DMS79 (cell line): ENCODE data around the gene STK32C.

ENCODE experiments used
- DNase-seq: peaks from one replicate; lab custom pipeline; 2025; lab: John Stamatoyannopoulos, UW

STK32C gene

DNA sequence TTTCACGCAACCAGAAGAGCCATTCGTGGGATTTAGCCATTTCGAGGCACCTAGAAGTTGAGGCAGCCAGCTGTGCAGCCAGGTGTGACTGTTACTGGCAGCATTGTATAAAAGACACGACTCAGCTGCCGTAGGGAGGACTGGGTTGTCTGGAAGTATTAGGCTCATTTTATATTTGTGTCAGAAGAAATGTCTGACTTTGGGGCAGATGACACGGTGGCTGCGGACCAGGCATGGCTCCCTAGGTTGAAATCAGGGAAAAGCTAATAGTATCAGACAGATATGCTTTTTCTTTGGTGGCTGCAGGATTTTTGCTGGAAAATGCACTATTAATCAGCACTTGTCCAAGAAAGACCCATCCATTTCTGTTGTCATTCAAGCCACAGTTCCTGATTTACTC, 125.2 kb downstream of the STK32C start:
- no peak for DNase-seq

DNA sequence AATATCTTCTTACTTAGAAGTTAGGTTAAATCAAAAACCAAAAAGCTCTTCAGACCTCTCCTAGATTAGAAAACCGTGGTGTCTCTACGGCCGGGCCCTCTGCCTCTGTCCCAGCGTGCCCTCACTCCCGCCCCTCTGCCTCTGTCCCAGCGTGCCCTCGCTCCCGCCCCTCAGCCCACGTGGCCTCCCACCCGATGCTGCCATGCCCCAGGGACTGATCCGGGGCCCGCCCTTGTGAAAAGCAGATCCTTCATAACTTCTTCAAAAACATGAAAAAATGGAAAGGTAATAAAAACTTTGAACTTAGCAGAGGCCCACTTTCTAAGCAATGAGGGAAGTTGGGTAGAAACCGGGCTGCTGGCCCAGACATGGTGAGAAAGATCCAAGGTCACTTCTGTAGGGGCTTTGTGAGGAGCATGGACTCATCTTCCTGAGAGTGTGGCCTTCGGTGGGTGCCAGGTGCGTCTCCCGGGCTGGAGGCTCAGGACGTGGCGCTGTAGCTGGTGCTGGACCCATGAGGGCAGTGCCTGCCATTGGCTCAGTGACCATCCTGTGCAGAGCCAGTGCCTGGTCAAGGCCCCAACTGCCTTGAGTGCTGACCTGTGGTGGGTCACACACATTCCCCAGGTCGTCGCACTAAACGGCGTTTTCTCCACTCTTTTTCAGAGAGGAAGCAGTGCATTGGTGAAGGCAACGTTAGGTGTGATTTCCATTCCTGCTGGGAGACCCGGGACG, 125.9 kb downstream of the STK32C start:
- no peak for DNase-seq

DNA sequence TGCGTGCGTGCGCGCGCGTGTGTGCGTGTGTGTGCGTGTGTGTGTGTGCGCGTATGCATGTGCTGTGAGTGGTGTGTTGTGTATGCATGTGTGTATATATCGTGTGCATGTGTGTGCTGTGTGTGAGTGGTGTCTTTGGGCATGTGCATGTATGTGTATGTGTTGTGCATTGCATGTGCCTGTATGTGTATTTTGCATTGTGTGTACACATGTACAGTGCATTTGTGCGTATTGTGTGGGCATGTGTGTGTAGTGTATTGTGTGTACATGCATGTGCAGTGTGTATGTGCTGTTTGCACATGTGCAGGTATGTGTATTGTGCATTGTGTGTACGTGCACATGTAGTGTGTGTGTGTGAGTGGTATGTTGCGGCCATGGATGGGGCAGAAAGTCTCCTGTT, 127.0 kb downstream of the STK32C start:
- no peak for DNase-seq

DNA sequence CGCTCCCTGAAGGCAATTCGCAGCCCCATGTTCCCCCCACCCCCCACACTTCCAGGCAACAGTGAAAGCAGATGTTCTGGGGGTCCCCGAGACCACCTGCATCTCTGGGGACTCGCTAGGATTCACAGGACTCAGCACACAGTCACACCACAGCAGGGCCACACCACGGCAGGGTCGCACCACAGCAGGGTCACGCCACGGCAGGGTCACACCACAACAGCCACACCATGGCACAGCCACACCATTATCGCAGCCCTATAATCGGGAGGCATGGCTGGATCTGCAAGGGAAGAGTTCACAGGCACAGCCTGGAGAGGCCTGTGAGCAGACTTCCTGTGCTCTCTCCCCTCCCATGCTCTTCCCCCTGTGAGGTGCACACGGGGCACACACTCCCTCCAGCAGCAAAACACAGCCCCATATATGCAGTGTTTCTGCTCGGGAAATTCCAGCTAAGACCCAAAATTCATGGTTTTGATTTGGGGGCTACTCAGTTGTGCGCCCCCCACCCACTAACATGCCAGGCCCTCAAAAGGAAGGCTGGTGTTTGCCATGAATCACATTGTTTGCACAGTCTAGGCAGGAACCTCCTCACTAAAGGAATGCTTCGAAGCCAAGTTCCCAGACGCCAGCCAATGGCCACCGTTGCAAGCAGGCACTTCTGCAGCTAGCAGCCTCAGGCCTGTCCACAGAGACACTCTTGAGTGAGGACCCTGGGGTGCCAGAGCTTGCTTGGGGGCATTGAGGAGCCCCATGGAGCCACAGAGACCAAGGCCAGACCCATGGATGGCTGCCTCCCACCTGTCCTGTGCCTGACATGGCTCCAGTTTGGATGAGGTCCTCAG, 128.0 kb downstream of the STK32C start:
- DNase-seq: no peak

DNA sequence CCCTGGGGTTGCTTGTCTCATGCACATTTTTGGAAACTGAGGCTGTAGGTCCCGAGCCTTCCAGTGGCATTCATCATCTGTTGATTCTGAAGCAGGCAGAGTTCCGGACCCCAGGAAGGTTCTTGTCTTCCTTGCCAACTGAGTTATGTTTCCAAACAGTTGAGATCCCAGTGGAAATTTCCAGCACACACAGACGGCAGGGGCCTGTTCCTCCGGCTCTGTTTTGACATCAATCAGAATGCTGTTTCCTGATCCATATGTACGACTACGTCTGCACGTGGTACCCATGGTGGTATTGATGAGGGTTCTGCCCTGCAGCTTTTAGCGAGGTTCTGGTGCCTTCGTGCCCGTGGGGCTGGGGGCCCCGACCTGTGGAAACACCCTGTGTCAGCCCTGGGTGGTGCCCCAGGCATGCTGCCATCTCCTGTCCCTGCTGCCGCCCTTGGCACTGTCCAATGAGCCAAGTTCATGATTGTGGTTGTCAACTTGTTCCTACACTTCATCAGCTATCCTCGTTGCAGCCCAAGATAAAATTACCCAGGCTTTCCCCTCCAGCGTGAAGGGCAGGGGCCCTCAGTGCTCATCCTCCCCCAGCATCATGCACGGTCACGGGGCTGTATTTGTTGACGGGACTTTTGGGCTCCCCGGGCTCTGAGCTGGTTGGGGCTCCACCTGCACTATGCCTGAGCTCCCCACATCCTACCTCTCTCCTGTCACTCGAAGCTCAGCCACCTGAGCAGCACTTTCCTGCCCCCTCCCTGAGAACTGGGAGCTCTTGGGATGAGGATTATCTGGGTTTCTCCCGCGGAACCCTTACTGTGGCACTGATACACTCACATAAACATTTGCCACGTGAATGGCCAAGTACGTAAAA, 128.8 kb downstream of the STK32C start:
- no peak for DNase-seq

DNA sequence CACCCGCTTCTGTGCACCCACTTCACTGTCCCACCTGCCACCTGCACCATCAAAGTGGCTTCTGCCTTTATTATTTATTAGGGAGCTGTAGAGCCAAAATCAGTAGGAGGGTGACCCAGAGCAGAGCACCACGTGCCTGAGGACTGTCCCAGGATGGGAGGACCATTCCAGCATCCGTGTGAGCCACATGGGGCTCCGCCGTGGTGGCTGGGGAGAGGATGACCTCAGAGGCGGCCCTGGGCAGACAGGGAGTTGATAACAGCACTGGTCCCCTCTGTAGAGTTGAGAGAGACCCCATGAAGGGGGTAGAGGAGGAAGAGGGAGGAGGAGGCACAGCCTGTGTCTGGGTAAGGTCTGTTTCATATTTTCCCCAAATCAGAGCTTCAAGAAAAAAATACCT, 129.7 kb downstream of the STK32C start:
- DNase-seq: no peak

DNA sequence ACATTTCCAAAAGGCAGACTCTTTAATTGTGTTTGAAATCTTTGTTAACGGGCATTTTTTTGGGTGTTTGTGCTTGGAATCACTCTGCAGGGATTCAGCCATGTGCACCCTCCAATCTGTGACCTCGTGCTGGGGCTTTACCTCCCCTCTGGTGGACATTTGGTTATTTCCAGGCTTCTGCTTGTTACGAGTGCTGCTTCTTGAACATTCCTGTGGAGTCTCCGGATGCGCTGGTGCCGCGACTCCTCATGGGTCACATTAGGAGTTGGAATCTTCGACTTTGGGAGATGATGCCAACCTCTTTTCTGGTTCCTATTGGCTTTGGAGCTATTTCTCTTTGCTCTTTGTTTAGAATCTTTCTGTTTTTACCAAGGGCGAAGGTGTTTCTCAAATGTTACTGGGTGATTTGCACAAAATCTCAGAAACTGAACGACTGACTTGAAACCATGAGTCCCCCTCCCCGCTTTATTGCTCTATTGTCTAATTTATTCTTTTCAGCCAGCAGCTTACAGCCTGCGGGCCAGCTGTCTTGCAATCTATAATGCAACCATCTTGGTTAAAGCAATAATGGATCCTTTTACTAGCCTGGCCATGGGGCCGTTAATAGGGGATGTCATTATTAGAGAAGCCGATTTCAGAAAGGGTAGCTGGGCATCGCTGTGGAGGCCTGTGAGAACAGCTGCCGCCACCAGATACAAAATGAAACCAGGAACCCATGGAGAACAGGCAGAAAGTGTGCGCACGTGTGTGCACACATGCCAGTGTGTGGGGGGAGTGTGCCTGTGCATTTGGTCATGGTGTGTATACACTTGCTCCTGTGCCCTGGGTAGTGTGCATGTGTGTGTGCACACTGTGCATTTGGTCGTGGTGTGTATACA, 130.9 kb downstream of the STK32C start:
- DNase-seq: no peak

DNA sequence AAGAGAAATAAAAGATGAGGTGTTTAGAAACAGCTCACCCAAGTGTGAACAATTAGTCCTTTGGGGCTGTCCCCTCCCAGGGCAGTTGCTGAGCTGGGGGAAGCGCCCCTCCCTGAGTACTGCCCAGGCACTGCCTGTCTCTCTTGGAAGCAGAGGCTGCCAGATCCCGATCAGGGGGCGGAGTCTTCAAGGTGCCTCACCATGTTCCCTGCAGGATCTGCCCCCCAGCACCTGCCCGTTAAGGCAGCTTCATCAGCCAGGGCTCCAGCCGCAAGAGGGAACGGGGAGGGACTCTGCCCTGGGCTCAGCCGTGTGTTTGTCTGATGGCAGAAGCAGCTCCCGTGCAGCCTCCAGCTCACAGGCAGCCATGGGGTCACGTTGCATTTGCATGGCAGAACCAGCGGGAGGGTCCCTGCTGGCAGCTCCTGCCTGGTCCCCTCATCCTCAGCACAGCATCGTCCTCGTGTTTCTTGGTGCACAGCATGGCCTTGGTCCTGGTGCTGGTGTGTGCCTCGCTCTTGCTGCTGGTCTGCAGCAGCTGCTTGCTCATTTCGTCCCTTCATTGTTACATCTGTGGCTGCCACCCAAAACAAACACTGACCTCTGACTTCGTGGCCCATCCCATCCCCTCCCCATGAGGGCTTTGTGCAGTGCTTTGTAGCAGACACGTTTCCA, 131.7 kb downstream of the STK32C start:
- peak; percentile 20 for DNase-seq

DNA sequence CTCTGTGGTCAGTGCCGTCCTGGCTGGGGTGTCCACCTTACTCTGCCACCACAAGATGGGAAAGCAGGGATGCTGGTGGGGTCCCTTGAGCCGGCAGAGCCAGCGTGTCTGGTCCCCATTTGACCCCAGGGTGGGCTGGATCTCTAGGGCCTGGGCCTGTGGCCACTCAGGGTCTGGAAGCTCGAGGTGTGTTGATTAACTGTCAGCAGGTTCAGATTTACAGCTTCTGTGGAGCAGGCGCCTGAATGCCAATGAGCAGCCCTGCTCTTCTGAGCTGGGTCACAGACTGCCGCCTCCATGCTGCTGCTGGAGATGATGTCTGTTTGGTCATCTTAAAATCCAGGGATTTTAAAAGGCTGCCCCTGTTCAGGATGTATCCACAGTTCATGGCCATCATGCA, 132.3 kb downstream of the STK32C start:
- no peak for DNase-seq

DNA sequence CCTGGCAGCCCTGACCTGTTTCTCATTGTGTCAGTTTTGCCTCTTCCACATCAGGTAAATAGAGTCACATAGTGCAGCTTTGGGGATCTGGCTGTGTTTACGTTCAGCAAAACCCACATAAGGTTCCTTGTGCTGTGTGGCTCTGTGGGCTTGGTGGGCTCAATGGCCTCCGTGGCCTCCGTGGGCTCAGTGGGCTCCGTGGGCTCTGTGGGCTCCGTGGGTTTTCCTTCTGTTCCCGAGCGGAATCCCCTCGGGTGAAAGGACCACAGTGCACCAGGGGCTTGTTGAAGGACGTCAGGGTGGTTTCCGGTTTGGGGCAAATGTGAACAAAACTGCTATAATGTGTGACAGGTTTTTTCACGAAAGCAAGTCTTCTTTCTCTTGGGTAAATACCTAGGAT, 133.5 kb downstream of the STK32C start:
- DNase-seq: no peak

DNA sequence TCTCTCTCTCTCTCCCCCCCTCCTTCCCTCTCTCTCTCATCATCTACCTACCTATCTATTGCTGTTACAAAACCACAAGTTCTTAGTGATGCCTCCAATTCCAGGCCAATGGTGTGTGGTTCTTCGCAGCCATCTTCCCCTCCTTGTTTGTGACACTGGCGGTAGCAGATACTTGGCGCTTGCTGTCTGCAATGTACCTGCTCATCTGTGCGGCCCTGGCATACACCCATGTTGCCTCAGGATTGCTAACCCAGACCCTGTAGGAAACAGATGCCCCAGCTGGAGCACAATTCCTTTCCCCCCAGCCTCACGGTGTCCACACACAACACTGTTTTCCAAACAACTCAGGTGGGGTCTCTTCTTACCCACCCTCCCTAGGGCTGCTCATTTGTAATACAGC, 134.6 kb downstream of the STK32C start:
- no peak for DNase-seq

DNA sequence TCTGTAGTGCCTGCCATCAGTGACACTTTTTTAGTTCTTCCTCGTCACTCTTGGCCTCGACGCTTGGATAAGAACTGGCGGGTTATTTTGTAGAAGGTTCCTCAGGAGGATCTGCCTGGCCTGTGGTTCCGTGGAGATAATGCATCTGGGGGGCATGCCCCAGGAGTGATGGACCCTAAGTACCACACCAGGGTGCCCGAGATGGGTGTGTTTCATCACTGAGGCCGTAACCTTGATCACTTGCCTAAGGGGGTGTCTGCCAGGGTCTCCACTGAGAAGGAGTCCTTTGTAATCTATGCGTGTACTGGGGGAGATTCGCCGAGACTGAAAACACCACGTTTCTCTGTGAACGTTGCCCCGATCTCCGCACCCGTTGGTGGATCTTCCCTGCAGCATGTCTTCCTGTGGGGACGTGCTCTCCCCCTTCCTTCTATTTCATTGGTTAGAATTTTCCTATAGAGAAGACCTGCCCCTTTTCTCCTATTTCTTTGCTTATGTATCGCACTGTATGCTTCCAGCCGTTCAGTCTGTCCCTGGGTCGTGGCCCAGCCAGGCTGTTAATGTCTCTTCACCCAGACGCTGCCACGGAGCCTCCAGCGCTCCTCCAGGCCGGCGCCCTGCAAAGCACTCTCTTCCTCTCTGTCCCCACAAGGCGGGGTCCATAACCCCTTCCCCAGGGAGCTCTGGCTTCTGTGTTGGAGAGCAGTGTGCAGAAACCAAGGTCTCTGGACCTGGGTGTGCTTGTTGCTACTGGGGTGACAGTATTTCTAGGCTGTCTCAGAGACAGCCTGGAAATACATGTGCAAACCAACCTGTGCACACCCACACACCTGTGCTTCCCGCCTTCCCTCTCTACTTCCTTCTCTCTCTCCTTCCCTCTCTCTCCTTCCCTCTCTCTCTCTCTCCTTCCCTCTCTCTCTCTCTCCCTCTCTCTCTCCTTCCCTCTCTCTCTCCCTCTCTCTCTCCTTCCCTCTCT, 135.4 kb downstream of the STK32C start:
- DNase-seq: no peak

DNA sequence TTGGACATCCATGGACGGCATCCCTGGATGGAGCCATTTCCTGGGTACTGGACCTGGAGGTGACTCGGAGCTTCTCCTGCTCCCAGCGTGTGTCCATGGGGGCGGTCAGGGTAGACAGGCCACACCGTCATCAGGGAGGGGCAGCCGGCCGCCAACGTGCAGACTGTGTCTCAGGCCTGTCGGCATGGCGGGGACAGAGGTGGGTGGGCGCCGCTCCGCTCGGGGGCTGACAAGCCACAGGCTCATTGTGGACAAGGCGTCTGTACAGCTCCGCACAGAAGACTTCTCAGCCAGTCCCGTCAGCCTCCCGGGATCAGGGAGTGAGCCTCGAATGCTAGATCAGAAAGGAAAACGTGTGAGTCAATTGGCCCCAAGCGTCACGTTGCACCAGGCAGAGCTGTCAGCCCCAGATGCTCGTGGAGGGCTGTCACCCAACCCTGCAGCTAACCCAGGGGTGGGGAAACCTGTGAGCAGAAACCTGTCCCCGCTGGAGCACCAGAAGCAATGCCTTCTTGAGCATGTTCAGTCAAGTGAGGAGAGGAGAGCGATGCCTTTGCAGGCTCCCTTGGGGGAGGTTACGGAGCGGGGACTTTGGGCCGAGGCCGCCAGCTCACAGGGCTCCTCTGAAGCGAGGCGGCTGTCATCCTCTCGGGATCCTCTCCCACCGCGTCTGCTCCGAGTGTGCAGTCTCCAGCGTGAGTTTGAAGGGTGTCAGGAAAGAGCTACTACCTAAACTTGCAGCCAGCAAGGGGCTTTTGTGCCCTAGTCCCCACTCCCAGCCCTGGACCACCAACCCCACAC, 137.0 kb downstream of the STK32C start:
- DNase-seq: no peak

DNA sequence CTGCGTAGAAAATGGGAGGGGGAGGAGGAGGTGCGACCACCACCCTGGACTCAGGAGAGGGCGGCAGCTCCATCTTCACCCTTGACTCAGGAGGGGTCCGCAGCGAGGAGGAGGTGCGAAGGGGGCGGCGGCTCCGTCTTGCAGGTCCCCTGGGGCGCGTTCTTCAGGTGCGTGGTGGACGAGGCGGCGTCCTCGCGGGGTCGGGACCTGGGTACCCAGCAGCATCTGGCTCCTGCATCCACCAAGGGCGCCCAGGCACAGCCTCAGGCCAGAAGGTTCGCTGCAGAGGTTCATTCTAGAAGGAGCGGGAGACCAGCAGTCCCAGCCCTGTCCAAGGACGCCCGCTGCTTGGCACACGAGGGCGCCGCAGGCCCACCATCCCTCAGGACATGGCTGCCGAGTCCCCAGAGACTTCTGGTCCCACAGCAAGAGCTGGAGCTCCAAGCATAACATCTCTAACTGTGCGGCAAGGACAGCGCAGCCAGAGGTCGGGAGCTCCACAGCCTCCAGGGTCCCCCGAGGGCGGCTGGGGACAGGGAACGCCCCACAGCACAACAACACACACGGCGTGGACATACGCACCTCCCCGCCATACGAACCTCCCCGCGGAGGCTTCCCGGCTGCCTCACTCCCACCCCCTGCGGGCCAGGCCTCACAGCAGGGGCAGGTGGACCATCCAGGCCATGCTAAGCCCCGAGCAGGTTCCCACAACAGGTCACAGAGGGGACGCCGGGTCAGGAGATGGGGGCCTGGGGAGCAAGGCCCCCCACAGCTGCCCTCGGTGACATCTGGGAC, 137.8 kb downstream of the STK32C start:
- DNase-seq: no peak

DNA sequence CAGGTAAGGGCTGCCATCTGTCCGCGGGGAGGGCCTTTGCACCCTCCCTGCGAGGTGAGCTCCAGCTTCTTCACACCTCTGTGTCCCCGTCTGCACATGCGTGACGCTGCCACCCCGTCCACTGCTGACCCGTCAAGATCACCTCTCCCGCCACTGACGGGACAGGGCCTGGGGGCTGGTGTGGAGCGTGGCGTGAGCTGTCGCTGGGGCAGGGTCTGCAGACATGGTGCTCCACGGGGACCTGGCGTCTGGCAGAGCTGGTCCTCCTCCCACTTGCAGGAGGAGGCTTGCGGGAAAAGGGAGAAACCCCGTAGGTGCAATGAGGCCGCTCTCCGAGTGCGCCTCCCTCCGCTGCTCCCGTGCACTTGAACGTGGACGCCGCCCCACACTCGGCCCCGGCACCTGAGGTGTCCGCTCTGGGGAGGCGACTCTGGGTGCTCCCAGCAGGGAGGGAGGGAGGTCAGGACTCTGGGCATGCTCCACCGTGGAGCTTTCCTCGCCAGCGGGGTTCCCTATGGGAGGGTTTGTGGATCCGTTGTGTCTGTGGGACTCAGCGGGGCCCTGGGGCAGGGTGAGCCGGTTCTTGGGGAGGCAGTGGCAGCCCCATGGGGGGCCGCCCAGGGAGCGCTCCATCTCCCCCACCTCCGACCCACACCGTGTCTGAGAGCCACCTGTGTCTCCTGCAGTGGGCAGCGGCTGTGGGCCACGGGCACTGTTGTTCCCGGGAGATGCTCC, 138.6 kb downstream of the STK32C start:
- no peak for DNase-seq

DNA sequence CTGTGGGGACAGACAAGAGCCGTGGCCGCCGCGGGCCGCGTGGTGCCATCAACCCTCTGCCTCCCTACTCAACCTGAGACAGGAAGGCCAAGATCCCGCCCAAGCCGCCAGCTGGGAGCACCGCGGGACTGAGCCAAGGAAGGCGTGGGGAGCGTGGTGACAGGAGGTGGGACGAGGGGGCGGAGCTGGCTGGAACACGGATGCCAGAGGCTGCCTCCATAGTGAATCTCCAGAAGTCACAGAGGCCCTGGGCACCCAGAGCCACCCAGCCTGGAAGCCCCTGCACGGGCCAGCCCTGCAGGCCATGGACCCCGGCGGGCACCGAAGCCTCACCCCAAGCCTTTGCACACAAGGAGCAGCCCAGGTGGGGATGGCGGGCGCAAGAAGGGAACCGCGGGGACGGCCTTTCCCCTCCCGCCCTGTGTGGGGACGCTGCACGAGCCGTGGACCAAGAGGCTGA, 139.1 kb downstream of the STK32C start:
- DNase-seq: no peak

DNA sequence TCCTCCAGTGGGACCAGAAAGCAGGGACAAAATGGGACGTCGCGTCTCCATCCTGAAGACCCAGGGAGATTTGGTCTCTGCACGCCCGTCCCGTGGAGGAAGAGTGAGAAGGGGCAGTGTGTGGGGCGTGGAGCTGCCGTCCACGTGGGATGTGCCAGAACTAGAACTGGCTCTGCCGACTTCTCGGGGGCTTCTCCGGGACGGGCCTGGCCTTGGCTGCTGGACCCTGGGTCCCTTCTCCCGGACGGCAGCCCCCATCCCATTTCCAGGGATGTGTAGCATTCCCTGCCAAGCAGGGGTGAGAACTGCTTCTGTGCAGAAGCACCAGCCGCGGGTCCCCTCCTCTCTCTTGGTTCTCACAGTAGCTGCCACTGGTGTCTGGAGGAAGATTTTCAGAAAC, 139.8 kb downstream of the STK32C start:
- DNase-seq: no peak
